HG02981 (cell line): Measurements from ENCODE around the gene TTYH3.
"Not testable (repeated sequence)": the region's sequence is repeated elsewhere in the genome, so short reads cannot be mapped to it uniquely, and the experiment has no call there.

Experiments used
- ATAC-seq: cut with Tn5 transposase; IDR thresholded peaks from one replicate; pipeline ENCODE4 v1.9.1; 2021; ENCODE audit warnings: mild to moderate bottlenecking, moderate library complexity; ENCODE audit not compliant: unreplicated experiment

Gene TTYH3

GRCh38 chr7:2662273-2663120 is 30.7 kb downstream of the TTYH3 start:
- no peak for ATAC-seq

- ATAC-seq: no peak
Observed at GRCh38 chr7:2663121-2663886, 31.5 kb downstream of the TTYH3 start.

- ATAC-seq: no peak
Observed at GRCh38 chr7:2663960-2664359, 32.2 kb downstream of the TTYH3 start.

DNA sequence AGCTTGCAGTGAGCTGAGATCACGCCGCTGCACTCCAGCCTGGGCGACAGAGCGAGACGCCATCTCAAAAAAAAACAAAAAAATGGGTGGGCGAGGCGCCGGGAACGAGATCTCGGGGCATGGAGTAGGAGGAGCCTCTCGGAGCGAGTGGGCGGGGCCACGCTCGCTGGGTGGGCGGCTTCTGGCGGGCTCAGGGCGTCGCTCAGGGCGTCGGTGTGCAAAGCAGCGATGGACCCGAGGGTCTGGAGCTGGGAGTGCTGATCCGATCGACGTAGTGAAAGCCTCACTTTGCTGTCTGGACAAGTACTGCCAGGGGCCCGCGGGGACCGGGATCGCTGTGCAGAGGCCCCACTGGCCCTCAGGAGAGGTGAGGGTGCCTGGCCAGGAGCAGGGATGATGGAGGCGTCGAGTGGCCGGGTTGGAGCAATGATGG is 33.6 kb downstream of the TTYH3 start:
- no peak for ATAC-seq

DNA sequence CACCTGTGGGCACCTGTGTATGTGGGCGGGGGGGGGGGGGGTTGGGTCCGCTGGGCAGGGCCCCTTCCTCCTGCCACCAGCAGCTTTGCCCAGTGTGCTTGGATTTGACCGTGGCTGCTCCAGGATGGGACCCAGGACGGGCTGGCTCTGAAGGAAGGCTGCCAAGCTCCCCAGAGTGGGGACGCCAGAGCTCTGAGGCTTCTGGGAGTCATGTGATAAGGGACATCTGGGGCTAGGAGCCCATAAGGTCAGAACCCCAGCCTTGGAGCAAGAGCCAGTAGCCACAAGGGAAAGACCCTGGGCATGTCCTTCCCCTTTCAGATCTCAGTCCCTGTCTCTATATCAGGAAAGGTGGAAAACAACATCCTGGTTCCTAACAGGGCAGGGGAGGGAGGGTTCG is 34.4 kb downstream of the TTYH3 start:
- ATAC-seq: no peak

DNA sequence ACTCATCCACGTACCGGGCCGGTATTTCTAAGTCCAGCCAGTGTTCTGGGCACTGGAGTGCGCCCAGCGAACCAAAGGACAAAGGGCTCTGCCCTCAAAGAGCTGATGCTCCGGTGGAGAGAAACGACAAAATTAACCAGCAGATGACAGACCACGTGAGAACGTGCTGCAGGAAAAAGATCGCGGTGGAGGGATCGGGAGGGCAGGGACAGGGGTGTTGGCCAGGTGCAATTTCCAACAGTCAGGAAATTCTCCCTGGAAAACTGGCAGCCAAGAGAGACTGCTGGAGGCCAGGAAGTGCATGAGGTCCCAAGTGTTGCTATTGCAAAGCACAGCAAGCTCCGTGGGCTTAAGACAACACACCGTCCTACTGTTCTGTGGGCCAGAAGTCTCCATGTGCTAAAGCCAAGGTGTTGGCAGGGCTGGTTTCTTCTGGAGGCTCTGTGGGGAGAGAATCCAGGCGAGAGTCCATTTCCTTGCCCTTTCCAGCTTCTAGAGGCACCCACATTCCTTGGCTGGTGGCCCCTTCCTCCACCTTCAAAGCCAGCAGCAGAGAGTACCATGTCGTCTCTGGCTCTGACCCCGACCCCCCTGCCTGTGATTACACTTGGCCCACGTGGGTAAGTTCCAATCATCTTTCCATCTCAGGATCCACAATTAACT is 34.9 kb downstream of the TTYH3 start:
- no peak for ATAC-seq

- no peak for ATAC-seq
Observed at GRCh38 chr7:2667843-2668242, 36.1 kb downstream of the TTYH3 start.

DNA sequence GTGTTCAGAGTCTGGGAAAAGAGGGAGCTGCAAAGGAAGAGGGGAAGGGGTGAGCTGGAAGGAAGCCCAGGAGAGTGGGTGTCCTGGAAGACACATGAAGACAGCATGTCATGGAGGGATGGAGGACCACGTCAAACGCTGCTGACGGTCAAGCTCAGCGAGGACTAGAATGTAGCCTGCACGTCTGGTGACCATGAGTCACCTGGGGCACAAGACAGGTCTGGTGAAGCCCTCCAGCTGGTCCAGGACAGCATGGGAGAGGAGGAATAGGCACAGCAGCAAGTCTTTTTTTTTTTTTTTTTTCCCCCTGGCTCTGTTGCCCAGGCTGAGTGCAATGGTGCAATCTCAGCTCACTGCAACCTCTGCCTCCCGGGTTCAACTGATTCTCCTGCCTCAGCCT is 36.6 kb downstream of the TTYH3 start:
- ATAC-seq: no peak

- no peak for ATAC-seq
Observed at GRCh38 chr7:2670171-2670570, 38.4 kb downstream of the TTYH3 start.

DNA sequence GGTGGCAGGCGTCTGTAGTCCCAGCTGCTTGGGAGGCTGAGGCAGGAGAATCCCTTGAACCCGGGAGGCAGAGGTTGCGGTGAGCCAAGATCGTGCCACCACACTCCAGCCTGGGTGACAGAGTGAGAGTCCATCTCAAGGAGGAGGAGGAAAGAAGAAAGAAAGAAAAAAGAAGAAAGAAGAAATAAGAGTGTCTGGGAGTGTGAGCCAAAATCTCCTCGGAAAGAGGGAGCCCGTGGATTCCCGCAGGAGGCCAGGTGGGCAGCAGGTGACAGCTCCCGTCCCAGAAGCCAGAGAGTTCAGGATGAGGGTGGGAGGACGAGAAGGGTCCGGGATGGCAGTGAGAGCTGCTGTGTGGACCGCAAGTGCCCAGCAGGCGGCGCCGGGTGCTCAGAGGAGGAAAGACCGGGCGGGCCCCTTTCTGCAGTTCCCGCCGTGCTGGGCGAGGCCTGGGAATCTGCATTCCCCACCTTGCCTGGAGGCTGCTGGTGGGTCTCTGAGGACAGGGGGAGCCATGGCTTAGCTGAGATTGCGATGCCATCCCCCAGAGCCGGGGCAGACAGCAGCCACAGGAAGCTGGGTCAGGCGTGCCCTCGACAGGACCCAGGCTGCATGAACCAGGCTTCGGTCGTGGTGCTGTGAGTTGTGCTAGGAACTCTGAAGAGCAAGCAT is 39.1 kb downstream of the TTYH3 start:
- no peak for ATAC-seq

GRCh38 chr7:2673214-2673613 is 41.4 kb downstream of the TTYH3 start:
- ATAC-seq: not testable (repeated sequence)

DNA sequence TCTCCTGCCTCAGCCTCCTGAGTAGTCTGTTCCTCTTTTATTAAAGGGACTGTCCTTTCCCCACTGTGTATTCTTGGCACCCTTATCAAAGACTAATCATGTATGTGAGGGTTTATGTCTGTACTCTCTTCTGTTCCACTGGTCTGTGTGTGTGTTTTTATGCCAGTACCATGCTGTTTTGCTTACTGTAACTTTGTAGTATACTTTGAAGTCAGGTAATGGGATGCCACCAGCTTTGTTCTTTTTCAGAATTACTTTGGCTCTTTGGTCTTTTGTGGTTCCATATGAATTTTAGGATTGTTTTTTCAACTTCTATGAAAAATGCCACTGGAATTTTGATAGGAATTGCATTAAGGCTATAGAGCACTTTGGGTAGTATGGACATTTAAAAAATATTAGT is 42.1 kb downstream of the TTYH3 start:
- no peak for ATAC-seq

GRCh38 chr7:2675256-2675764 is 43.5 kb downstream of the TTYH3 start:
- no peak for ATAC-seq

GRCh38 chr7:2676576-2676975 is 44.8 kb downstream of the TTYH3 start:
- not testable (repeated sequence) for ATAC-seq

DNA sequence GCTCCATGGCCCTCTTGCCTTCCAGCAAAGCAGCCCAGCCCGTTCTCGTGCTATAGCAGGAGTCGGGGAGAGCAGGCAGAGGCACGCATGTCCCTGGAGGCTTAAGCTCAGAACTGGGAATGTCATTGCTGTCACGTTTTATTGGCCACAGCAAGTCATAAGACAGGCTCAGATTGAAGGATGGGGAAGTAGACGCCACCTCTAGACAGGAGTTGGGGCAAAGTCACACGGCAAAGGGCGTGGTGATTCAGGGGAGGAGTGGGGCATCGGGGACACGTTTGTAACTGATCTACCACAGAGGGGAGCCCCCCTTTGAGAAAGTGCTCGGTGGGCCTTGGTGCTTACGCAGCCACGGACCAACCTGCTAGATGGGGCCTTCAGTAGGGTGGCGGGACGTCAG is 46.7 kb downstream of the TTYH3 start:
- ATAC-seq: not testable (repeated sequence)

DNA sequence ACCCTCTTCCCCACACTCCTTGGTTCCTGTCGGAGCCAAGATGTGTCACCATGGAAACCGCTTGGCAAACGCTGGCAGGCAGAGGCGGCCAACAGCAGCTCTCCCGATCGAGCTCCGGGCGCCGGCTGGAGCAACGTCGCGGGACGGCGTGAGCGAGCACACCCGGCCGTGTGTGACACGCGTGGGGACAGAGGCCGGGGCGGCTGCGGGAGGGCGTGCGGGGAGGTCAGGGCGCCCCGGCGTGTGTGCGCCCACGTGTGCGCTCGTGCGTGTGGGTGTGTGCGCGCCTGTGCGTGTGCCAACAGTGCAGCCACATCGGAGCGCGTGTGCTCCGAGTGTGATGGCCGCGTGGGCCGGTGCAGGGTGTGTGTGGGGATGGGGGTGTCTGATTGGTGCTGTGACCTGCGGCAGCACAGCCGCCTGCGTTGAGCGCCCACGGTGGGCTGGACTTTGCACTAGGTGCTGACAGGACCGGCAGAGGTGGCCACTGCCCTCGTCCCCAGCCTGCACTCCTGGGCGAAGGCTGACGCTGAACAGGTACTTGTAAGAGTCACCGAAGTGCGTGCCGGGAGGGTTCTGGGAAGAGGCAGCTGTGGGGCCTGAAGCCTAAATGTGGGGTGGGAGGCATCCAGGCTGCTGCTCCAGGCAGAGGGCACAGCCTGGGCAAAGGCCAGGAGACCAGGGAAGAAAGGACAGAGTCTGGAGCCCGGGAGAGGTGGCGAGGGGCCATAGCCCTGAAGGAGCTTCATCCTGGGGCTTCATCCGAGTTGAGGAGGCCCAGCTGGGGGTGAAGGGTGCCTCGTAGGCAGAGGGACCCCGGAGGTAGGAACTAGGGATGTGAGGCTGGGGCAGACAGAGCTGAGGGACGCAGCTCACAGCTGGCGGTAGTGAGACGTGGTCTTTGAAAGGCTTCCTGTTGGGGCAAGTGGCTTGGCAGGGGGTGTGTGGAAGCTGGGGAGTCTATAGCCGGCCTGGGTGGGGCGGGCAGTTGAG is 47.6 kb downstream of the TTYH3 start:
- ATAC-seq: not testable (repeated sequence)

DNA sequence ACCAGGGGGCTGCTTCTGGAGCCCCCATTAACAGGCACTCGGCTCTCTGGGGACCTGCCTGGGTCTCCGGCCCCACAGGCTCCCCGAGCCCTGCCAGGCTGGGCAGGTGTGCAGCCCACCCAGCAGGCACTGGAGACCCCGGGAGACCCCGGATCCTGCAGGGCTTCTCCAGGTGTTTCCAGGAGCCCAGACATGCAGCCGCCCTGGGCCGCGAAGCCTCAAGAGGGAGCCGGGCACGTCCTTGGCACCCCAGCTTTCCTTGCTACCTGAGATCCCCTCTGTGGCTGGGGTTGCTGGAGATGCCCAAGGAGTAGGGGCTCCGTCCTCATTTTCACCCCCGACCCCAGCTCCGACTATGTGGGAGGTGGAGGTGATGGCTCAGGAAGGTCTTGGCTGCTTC is 48.5 kb downstream of the TTYH3 start:
- ATAC-seq: no peak

- ATAC-seq: no peak
Observed at GRCh38 chr7:2680792-2681490, 49.2 kb downstream of the TTYH3 start.
